ENCODE data around the gene FLRT1. TPM values are rescaled to one million over a fixed set of nuclear protein-coding genes. Genes with fewer than 3 reads are reported as not detected.
A peak's percentile ranks its signal among the peaks of the same experiment; 100 is the strongest.

FLRT1 gene
- total and polyA plus RNA-seq, 2 of the 13 experiments (the other 11 are each of a cell fraction or from before 2014, with no cell fraction given), result 0.02 to 0.08 TPM

DNA sequence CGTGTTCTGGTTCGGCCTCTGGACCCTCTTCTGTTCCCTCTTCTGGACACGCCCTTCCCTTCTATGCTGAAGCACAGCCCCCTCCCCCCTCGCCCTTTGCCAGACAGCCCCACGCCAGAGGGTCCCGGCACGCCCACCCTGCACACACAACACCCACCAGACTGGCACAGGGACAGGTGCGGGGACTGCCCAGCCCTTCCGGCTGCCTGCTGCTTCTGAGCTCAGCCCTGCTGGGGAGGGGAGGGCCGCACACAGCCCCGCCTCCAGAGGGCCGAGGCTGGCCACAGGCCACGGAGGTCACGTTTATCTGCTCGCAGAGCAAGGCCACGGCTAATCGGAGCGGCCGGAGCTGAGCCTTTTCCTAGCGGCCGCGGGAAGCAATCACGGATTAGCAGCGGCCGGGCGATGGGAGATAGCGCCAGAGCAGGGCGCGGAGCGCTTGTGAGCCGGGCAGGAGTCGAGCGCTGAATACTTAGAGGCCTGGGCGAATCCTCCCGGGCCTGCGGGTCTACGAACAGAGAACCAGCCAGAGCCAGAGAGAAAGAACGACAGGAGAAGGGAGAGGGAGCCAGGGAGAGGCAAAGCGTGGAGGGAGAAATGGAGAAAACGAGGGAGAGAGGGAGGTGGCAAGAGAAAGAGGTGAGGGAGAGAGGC lies 28.0 kb upstream of the FLRT1 start (continued):
- TF ChIP-seq GFI1 (CRISPR knock-in tag; IDR thresholded peaks at IDR 0.05; ENCODE audit: borderline replicate concordance) (peak; percentile 90), ZNF670 (CRISPR knock-in tag; IDR thresholded peaks at IDR 0.05; ENCODE audit: borderline replicate concordance) (no peak), ZNF143 (CRISPR knock-in tag; IDR thresholded peaks at IDR 0.05) (0 out of 2 replicates have a peak, but pooled peaks have one; percentile 27), ZNF788 (CRISPR knock-in tag; IDR thresholded peaks at IDR 0.05; ENCODE audit: borderline replicate concordance) (peak; percentile 78), ZNF251 (CRISPR knock-in tag; IDR thresholded peaks at IDR 0.05) (no peak), ZNF224 (CRISPR knock-in tag; IDR thresholded peaks at IDR 0.05) (no peak), ZNF720 (CRISPR knock-in tag; IDR thresholded peaks at IDR 0.05) (no peak), ZNF7 (CRISPR knock-in tag; IDR thresholded peaks at IDR 0.05) (no peak), ZNF629 (CRISPR knock-in tag; conservative IDR thresholded peaks at IDR 0.05) (no peak), IRF2 (CRISPR knock-in tag; IDR thresholded peaks at IDR 0.05) (0 out of 2 replicates have a peak, but pooled peaks have one; percentile 50), ZNF746 (CRISPR knock-in tag; IDR thresholded peaks at IDR 0.05) (no peak), SKI (IDR thresholded peaks at IDR 0.05; ENCODE audit: partially characterized antibody) (peak; percentile 91), GABPA (IDR thresholded peaks at IDR 0.05; ENCODE audit: low read depth, low read length) (no peak), GABPA (CRISPR knock-in tag; IDR thresholded peaks at IDR 0.05; ENCODE audit: low read depth) (peak; percentile 42; the same call in 1 of the 2 replicates)
- TF ChIP-seq, protein P1, sequence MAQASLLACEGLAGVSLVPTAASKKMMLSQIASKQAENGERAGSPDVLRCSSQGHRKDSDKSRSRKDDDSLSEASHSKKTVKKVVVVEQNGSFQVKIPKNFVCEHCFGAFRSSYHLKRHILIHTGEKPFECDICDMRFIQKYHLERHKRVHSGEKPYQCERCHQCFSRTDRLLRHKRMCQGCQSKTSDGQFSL (CRISPR knock-in tag; IDR thresholded peaks at IDR 0.05), result 0 out of 2 replicates have a peak, but pooled peaks have one; percentile 56
- TF ChIP-seq, protein P2, sequence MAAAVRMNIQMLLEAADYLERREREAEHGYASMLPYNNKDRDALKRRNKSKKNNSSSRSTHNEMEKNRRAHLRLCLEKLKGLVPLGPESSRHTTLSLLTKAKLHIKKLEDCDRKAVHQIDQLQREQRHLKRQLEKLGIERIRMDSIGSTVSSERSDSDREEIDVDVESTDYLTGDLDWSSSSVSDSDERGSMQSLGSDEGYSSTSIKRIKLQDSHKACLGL (CRISPR knock-in tag; IDR thresholded peaks at IDR 0.05), result no peak
- TF ChIP-seq, protein P3, sequence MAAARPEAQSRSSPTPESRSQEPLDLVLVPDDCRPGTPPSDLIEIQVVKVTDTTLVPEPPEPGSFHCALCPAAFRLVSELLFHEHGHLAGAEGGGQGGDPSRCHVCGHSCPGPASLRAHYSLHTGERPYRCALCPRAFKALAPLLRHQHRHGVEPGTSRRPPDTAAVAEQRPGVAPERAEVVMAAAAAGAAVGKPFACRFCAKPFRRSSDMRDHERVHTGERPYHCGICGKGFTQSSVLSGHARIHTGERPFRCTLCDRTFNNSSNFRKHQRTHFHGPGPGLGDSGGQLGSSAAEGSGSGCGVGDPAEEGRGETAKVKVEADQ (CRISPR knock-in tag; IDR thresholded peaks at IDR 0.05; ENCODE audit: borderline replicate concordance), result peak; percentile 46; the same call in 1 of the 2 replicates
- TF ChIP-seq, protein P4, sequence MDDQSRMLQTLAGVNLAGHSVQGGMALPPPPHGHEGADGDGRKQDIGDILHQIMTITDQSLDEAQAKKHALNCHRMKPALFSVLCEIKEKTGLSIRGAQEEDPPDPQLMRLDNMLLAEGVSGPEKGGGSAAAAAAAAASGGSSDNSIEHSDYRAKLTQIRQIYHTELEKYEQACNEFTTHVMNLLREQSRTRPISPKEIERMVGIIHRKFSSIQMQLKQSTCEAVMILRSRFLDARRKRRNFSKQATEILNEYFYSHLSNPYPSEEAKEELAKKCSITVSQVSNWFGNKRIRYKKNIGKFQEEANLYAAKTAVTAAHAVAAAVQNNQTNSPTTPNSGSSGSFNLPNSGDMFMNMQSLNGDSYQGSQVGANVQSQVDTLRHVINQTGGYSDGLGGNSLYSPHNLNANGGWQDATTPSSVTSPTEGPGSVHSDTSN (CRISPR knock-in tag; IDR thresholded peaks at IDR 0.05; ENCODE audit: borderline replicate concordance), result no peak
- TF ChIP-seq, protein P5, sequence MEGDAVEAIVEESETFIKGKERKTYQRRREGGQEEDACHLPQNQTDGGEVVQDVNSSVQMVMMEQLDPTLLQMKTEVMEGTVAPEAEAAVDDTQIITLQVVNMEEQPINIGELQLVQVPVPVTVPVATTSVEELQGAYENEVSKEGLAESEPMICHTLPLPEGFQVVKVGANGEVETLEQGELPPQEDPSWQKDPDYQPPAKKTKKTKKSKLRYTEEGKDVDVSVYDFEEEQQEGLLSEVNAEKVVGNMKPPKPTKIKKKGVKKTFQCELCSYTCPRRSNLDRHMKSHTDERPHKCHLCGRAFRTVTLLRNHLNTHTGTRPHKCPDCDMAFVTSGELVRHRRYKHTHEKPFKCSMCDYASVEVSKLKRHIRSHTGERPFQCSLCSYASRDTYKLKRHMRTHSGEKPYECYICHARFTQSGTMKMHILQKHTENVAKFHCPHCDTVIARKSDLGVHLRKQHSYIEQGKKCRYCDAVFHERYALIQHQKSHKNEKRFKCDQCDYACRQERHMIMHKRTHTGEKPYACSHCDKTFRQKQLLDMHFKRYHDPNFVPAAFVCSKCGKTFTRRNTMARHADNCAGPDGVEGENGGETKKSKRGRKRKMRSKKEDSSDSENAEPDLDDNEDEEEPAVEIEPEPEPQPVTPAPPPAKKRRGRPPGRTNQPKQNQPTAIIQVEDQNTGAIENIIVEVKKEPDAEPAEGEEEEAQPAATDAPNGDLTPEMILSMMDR (CRISPR knock-in tag; IDR thresholded peaks at IDR 0.05), result peak; percentile 59
- TF ChIP-seq, protein P6, sequence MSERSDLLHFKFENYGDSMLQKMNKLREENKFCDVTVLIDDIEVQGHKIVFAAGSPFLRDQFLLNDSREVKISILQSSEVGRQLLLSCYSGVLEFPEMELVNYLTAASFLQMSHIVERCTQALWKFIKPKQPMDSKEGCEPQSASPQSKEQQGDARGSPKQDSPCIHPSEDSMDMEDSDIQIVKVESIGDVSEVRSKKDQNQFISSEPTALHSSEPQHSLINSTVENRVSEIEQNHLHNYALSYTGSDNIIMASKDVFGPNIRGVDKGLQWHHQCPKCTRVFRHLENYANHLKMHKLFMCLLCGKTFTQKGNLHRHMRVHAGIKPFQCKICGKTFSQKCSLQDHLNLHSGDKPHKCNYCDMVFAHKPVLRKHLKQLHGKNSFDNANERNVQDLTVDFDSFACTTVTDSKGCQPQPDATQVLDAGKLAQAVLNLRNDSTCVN (CRISPR knock-in tag; IDR thresholded peaks at IDR 0.05; ENCODE audit: borderline replicate concordance), result 0 out of 2 replicates have a peak, but pooled peaks have one; percentile 58
- TF ChIP-seq, protein P7, sequence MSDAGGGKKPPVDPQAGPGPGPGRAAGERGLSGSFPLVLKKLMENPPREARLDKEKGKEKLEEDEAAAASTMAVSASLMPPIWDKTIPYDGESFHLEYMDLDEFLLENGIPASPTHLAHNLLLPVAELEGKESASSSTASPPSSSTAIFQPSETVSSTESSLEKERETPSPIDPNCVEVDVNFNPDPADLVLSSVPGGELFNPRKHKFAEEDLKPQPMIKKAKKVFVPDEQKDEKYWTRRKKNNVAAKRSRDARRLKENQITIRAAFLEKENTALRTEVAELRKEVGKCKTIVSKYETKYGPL (CRISPR knock-in tag; IDR thresholded peaks at IDR 0.05), result no peak
